Measurements from ENCODE around the gene ACTN1. TPM values are rescaled to one million over a fixed set of nuclear protein-coding genes. Genes with fewer than 3 reads are reported as not detected.

Gene ACTN1
- total and polyA plus RNA-seq, 10 of the 15 experiments (the other 5 are each of a cell fraction or from before 2014, with no cell fraction given) = 0.14 to 39.4 (median 2.6) TPM

DNA sequence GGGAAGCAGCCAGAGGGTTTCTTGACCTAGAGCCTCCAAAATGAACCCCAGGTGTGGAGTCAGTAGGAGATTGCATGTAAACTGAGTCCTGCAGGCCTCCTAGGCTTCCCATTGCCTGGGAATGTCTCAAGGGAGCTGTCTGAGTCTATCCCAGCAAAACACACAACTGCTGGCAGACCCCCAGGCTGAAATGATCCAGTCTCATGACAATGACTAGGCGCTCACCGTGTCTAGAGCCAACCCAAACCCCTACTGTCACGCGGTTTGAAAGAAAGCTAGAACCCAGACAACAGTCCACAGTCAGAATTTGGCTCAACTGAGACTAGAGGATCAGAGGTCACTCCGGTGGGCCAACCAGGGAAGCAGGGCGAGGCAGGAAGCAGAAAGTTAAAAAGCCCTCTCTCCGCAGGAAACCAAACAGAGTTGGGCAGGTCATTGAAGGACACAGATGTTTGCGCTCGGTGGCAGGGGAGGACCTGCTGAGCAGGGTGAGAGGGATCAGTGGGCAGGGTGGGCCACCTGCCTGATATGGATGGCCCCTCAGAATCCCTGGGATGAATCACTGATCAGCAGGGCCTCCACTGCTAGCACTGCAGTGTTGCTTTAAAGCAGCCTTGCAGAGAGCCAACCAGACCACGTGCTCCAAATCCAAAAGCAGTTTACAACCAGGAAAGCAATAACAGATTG lies 23.8 kb downstream of the ACTN1 start:
- no peak for FAIRE-seq
- no peak for TF ChIP-seq MTA2 (IDR thresholded peaks at IDR 0.05; ENCODE audit: low read depth)
- TF ChIP-seq CBFB (IDR thresholded peaks at IDR 0.05; ENCODE audit: low read depth) = no peak
- no peak for TF ChIP-seq TCF12 (IDR thresholded peaks at IDR 0.05; ENCODE audit: low read depth, low read length)
- TF ChIP-seq, protein P1, sequence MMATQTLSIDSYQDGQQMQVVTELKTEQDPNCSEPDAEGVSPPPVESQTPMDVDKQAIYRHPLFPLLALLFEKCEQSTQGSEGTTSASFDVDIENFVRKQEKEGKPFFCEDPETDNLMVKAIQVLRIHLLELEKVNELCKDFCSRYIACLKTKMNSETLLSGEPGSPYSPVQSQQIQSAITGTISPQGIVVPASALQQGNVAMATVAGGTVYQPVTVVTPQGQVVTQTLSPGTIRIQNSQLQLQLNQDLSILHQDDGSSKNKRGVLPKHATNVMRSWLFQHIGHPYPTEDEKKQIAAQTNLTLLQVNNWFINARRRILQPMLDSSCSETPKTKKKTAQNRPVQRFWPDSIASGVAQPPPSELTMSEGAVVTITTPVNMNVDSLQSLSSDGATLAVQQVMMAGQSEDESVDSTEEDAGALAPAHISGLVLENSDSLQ (IDR thresholded peaks at IDR 0.05) = no peak
- no peak for TF ChIP-seq TBL1XR1 (IDR thresholded peaks at IDR 0.05; ENCODE audit: low read depth, low read length)
- TF ChIP-seq FOXM1 (IDR thresholded peaks at IDR 0.05; ENCODE audit: low read depth, low read length) = no peak
- no peak for TF ChIP-seq ZNF384 (IDR thresholded peaks at IDR 0.05; ENCODE audit: borderline replicate concordance, low read depth, low read length)
- no peak for TF ChIP-seq JUND (IDR thresholded peaks at IDR 0.05; ENCODE audit: low read depth, low read length)
- TF ChIP-seq ZNF622 (IDR thresholded peaks at IDR 0.05) = no peak
- no peak for TF ChIP-seq LARP7 (IDR thresholded peaks at IDR 0.05)
- TF ChIP-seq SRF (IDR thresholded peaks at IDR 0.05; ENCODE audit: low read depth in 2 of 2, low read length in 2 of 2) = no peak
- no peak for TF ChIP-seq CHD4 (IDR thresholded peaks at IDR 0.05)
- Histone ChIP-seq H3K4me3 (no peak overlapping the region), H3K4me1 (ENCODE audit: control insufficient read depth, insufficient read depth, low read length) (peaks cover 11% of the 10 kb centered on the region), H2AFZ (ENCODE audit: control insufficient read depth, low read depth, low read length) (no peak overlapping the region), H3K79me2 (ENCODE audit: control insufficient read depth, insufficient read depth, low read length) (no peaks in the 10 kb centered on the region; the same call in 1 of the 2 replicates), H3K9ac (ENCODE audit: control insufficient read depth, insufficient read depth, low read length) (no peak overlapping the region), H3K27me3 (replicated peaks in 1 of 2; ENCODE audit: control insufficient read depth in 2 of 2, insufficient read depth in 2 of 2, low read length in 1 of 2) (no peaks in the 10 kb centered on the region), H3K36me3 (ENCODE audit: control insufficient read depth in 2 of 2, insufficient read depth in 2 of 2, low read length in 1 of 2) (no peaks in the 10 kb centered on the region; a peak in 1 of 4 replicates), H3K4me2 (ENCODE audit: control insufficient read depth, insufficient read depth) (no peak overlapping the region), H4K20me1 (ENCODE audit: control insufficient read depth, insufficient read depth) (no peaks in the 10 kb centered on the region; the same call in 1 of the 2 replicates), H3K27ac (ENCODE audit: control insufficient read depth, insufficient read depth) (no peak overlapping the region), H3K9me3 (replicated peaks; ENCODE audit: control insufficient read depth, insufficient read depth, low read length) (no peaks in the 10 kb centered on the region)
- SMC1A ChIA-PET (ENCODE audit: uncharacterized antibody, unreplicated experiment) = interaction anchor here (1.2 kb wide), 1 partner anchor 15 kb away, joined by 5 read pairs; no protein-coding TSS in a partner anchor
- no peak for DNase-seq (ENCODE audit: low read depth, low spot score)
- intact Hi-C loops (cut with micrococcal nuclease; ENCODE audit: unreplicated experiment) (no loop called here), in situ Hi-C loops (cut with MboI) (no loop called here)
- 67% methylated on average over 10 of the region's 10 CpGs for WGBS (ENCODE audit: insufficient coverage, insufficient replicate concordance, low lambda C conversion rate, missing lambda C conversion rate)
- RAD21 ChIA-PET (ENCODE audit: unreplicated experiment) = no interaction called here
- CTCF ChIA-PET = no interaction called here
- POLR2A ChIA-PET = no interaction called here
- ATAC-seq = no peak
- BruUV-seq (replicated peaks) = no TSS peak

Data from GM12878 (cell line).